Brain pericyte (primary cell): Measurements from ENCODE around the gene MSLN.

Experiments used
- DNase-seq: peaks from one replicate; pipeline ENCODE4 v3.0.0-alpha.2; 2012; ENCODE audit warnings: low read depth, low spot score

Gene MSLN

DNA sequence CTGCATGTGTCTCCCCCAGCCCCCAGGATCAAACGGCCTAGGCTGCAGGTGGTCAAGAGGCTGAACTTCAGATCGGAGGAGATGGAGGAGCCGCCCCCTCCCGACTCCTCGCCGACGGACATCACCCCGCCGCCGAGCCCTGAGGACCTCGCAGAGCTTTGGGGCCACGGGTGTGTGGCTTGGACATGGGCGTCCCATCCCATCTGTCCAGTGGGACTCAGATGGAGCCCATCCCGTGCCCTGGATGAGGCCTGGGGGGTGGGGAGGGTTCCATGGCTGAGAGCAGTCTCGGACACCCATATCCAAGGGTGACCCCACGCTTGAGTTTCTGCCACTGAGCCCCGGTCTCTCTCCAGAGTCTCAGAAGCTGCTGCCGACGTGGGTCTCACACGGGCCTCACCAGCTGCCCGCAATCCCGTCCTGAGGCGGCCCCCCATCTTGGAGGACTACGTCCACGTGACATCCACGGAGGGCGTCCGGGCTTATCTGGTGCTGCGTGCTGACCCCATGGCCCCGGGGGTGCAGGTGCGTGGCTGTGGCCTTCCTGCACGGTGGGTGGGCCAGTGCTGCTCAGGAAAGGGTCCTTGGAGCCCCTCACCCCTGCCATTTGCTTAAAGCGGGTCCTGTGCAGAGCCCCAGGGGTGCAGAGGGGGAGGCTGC lies 28.8 kb downstream of the MSLN start:
- DNase-seq, result no peak

GRCh38 chr16:790086-790485 lies 29.6 kb downstream of the MSLN start:
- DNase-seq, result no peak

DNA sequence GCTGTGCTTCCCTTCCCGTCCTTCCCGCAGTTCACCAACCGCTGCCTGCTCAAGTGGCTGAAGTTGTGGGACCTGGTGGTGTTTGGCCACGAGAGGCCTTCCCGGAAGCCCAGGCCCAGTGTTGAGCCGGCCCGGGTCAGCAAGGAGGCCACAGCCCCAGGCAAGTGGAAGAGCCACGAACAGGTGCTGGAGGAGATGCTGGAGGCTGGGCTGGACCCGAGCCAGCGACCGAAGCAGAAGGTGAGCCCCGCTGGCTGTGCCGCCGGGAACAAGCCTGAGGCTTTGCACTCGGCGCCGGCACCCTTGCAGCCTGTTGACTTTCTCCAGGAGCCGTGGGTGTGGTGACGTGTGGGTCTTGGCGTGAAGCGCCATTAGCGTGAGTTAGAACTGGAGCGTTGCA lies 30.6 kb downstream of the MSLN start:
- DNase-seq, result no peak

- no peak for DNase-seq
Observed at GRCh38 chr16:792221-792995, 31.9 kb downstream of the MSLN start.

GRCh38 chr16:793414-793813 lies 32.9 kb downstream of the MSLN start:
- no peak for DNase-seq

DNA sequence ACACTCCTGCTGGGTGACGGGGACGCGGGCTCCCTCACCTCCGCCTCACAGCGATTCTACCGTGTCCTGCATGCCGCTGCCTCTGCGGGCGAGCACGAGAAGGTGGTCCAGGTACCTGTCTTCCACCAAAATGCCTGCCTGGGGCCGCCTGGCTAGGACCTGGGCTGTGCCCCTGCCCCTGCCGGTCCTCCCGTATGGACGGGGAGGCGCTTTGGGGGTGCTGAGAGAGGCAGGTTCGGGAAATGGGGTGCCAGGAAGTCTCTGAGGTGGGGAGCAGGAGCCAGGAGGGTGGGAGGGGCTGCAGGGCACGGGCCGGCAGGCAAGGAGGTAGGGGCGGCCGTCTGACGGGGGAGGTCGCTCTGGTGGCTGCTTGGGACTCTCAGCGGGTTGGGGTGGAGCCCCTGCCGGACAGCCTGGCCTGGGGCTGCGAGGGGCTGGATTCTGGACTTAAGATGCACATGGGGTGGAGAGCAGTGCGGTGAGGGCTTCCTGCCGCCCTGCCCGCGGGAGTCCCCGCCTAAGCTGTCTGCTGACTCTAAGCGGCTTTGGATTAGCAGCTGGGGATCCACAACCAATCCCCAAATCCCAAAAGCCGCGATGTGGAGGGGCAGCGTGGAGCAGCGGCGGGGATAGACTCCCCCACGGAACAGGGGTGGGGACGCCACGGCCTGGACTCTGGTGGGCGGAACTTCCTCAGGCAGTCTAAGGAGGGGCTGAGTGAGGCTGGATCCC lies 33.7 kb downstream of the MSLN start:
- DNase-seq, result no peak

DNA sequence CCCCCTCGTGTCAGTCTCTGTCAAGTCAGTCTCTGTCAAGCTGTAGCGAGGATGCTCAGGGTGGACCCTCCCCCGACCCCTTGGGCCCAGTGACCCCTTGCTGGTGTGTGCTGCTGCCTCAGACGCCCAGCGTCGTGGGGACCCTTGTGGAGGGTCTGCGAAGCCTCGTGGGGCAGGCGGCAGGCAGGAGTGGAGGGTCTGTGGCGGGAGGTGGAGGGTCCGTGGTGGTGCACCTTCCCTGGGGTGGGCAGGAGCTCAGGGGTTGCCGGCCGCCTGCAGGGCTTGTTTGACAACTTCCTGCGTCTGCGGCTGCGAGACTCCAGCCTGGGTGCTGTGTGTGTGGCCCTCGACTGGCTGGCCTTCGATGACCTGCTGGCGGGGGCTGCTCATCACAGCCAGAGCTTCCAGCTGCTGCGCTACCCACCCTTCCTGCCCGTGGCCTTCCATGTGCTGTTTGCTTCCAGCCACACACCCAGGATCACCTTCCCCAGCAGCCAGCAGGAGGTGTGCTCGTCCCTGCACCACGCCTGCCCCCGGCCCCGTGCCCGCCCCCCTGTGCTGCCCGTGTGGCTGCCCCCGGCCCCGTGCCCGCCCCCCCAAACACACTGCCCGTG lies 34.4 kb downstream of the MSLN start:
- DNase-seq, result no peak

DNA sequence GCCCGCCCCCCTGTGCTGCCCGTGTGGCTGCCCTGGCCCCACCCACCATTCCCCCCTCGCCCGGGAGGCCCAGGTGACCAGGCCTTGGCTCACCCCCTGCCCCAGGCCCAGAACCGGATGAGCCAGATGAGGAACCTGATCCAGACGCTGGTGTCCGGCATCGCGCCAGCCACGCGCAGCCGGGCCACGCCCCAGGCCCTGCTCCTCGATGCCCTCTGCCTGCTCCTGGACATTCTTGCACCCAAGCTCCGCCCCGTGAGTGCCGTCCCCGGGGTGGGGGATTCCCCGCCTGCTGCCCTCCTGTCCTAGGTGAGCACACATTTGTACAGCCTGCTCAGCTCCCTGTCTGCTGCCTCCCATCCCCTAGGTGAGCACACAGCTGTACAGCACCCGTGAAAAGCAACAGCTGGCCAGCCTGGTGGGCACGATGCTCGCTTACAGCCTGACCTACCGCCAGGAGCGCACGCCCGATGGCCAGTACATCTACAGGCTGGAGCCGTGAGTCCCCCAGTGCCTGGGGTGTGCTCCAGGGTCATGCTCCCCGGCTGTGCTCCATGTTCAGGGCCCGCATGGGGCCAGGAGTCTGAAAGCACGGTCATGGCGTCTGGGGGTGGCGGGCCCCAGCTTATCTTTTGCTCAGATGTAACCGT lies 35.2 kb downstream of the MSLN start:
- no peak for DNase-seq

DNA sequence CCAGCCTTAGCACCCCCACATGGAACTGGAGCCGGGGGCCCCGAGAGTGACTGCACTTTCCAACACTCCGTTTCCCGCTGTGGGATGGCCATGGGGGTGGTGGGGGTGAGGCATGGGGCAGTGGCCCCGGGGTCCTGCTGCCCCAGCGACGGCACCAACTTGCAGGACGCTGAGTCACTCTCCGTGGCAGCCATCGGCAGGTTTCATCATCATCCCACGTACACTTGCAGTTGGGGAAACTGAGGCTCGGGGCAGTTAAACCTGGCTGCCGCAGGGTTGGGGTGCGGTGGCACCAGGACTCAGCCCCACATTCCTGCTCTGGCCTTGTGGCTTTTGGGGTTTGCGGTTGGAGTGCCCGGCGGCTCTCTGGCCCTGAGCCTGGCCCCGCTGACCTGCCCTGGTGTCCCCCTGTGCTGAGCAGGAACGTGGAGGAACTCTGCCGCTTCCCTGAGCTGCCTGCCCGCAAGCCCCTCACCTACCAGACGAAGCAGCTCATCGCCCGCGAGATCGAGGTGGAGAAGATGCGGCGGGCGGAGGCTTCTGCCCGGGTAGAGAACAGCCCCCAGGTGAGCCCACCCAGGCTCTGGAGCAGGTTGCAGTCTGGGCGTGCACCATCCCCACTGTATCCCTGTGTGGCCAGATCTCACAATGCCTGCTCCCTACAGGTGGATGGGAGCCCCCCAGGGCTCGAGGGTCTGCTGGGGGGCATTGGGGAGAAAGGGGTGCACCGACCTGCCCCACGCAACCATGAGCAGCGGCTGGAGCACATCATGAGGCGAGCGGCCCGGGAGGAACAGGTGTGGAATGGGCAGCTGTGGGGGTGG lies 36.0 kb downstream of the MSLN start:
- no peak for DNase-seq

DNA sequence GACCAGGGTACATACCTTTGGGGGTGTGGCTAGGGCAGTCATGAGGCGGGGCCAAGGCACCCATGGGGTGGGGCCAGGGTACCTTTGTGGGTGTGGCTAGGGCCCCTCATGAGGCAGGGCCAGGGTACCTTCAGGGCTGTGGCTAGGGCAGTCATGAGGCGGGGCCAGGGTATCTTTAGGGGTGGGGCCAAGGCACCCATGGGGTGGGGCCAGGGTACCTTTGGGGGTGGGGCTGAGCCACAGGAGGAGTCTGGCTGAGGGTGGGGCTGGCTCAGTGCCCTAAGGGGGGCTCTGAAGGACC lies 36.5 kb downstream of the MSLN start:
- no peak for DNase-seq

GRCh38 chr16:797686-798085 lies 37.2 kb downstream of the MSLN start:
- no peak for DNase-seq

- DNase-seq, result no peak
Observed at GRCh38 chr16:798666-799065, 38.1 kb downstream of the MSLN start.

DNA sequence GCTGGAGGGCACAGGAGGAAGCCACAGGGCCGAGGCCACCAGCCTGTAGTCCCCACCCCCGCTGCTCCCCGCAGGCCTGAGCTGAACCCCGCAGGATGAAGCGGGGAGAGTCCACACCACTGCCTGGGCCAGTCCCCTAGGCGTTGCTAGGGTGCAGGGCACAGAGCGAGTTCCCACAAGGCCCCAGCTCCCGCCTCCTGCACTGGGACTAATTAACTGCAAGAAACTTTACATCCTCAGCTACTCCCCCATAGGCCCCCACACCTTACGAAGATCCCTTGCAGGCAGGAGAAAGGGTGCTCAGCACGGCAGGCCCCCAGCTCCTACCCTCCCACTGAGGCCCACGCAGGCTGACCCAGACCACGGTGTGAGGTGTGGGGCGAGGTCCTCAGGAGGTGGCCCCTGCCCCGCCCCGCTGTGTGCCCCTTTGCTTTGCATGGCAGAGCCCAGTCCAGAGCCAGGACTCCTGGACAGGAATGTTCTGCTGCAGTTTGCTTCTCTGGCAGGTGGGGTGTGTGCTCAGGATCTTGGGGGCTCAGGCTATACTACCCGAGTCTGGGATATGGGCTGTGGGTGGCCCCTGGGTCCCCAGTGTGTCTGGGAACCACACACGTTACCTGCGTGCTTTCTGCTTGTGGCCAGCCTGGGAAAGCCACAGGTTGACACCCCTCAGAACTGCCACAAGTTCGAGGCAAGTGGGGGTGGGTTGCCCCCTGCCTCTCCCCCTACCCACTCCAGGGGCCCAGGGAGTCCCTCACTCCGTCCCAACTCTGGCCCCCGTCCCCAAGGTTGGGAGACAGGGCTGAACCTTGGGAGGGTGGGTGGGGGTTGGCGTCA lies 38.8 kb downstream of the MSLN start:
- DNase-seq, result no peak

- no peak for DNase-seq
Observed at GRCh38 chr16:799948-800833, 39.7 kb downstream of the MSLN start, which contains the start of gene GNG13. GNG13 (minus strand) TSS chr16:800734; CDS start chr16:799077, 1,657 bp downstream.

- no peak for DNase-seq
Observed at GRCh38 chr16:800834-801511, 40.4 kb downstream of the MSLN start.

- no peak for DNase-seq
Observed at GRCh38 chr16:801584-802363, 41.2 kb downstream of the MSLN start.

DNA sequence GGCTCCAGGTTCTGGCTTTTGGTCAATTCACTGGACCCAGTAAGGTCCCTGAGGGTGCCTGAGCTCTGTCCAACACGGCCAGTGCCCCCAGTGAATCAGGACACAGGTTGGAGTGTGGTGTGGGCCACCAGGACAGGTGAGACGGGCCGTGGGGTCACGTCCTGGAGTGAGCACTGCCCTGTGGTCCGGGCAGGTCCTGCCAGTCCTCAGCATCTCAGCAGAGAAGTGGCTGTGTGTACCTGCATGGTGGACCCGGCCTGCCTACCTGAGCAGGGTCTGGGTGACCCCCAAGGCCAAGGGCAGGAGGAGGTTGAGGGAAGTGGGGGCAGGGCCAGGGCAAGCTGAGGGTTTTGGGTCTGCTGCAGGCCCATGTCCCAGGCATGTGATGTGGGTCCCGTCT lies 41.9 kb downstream of the MSLN start:
- DNase-seq, result no peak
